Caco-2 (cell line): ENCODE data around the gene NLGN3. TPM values are rescaled to one million over a fixed set of nuclear protein-coding genes. Genes with fewer than 3 reads are reported as not detected.

Experiments used
- BruUV-seq: library from RNA; stranded (reverse); fragments of 400-500 nt; replicated peaks from 2 replicates; lab custom pipeline; 2021; lab: Mats Ljungman, UMichigan
- CTCF ChIA-PET: fragments of 300-600 bp; sonication (Branson Sonifier 250); formaldehyde crosslinking; loops from one replicate; lab custom pipeline; 2022; ENCODE audit warnings: antibody characterized with exemption; lab: Charles Lee
- POLR2A ChIA-PET: fragments of 300-600 bp; sonication (Branson Sonifier 250); formaldehyde crosslinking; loops from one replicate; lab custom pipeline; 2022; ENCODE audit warnings: antibody characterized with exemption; lab: Charles Lee
- DNase-seq, 2 experiments: peaks; one replicate each; pipeline versions ENCODE4 v3.0.0 to v3.0.0-alpha.2; 2020 to 2022
- H3K27me3 ChIP-seq: replicated peaks from 2 replicates; pipeline ENCODE4 v1.6.0; 2011; ENCODE audit warnings: low read length; ENCODE audit not compliant: control insufficient read depth, insufficient read depth
- H3K36me3 ChIP-seq: 2 replicates; pipeline ENCODE4 v1.5.1; 2011; ENCODE audit warnings: low read length; ENCODE audit not compliant: control insufficient read depth, insufficient read depth
- H3K4me1 ChIP-seq: fragments of 250-450 bp; sonication (Bioruptor Pico); 2 replicates; pipeline ENCODE4 v1.5.1; 2020; ENCODE audit warnings: mild to moderate bottlenecking
- H3K4me3 ChIP-seq: 2 replicates; pipeline ENCODE4 v1.5.1; 2011; ENCODE audit warnings: low read depth, mild to moderate bottlenecking, control low read depth, low read length
- H3K9me3 ChIP-seq: fragments of 250-450 bp; sonication (Bioruptor Pico); 2 replicates; pipeline ENCODE4 v1.5.1; 2020; ENCODE audit warnings: mild to moderate bottlenecking, moderate library complexity
- H3K27ac Mint-ChIP-seq: one replicate; pipeline ENCODE4 v1.8.0; 2022; ENCODE audit warnings: mixed read lengths; ENCODE audit not compliant: unreplicated experiment
- H3K27me3 Mint-ChIP-seq: one replicate; pipeline ENCODE4 v1.8.0; 2022; ENCODE audit warnings: mixed read lengths; ENCODE audit not compliant: insufficient read depth, unreplicated experiment
- H3K36me3 Mint-ChIP-seq: one replicate; pipeline ENCODE4 v1.8.0; 2022; ENCODE audit warnings: mild to moderate bottlenecking, mixed read lengths; ENCODE audit not compliant: insufficient read depth, unreplicated experiment
- H3K4me1 Mint-ChIP-seq: one replicate; pipeline ENCODE4 v1.8.0; 2022; ENCODE audit warnings: low read depth, mixed read lengths; ENCODE audit not compliant: unreplicated experiment
- H3K4me3 Mint-ChIP-seq: one replicate; pipeline ENCODE4 v1.8.0; 2022; ENCODE audit warnings: mild to moderate bottlenecking, moderate library complexity, mixed read lengths; ENCODE audit not compliant: unreplicated experiment
- H3K9me3 Mint-ChIP-seq: one replicate; pipeline ENCODE4 v1.8.0; 2022; ENCODE audit warnings: mixed read lengths; ENCODE audit not compliant: unreplicated experiment
- CTCF ChIP-seq, 2 experiments: fragments of 200-600 bp in 1 of 2; IDR thresholded peaks; 1 replicate in 1 of 2; 2 replicates in 1 of 2; pipeline versions ENCODE4 v1.5.1 to v1.8.0; 2011 to 2022; ENCODE audit warnings: antibody characterized with exemption in 1 of 2, control low read depth in 1 of 2, inconsistent platforms in 1 of 2, low read depth in 1 of 2, low read length in 1 of 2, mild to moderate bottlenecking in 1 of 2, moderate library complexity in 1 of 2; ENCODE audit not compliant: insufficient read depth in 1 of 2, severe bottlenecking in 1 of 2, unreplicated experiment in 1 of 2
- intact Hi-C: fragments of 100-400 bp; cut with micrococcal nuclease; formaldehyde crosslinking; loops from one replicate; pipeline ENCODE4 v1.10.0; 2022; ENCODE audit not compliant: unreplicated experiment
- total RNA-seq: library from RNA; stranded (reverse); gene quantifications from 2 replicates; pipeline ENCODE4 v1.2.3, GENCODE V29; 2022

The NLGN3 gene
- total RNA-seq, 1 experiment from 2014 or later = 0.61 TPM

GRCh38 chrX:71166461-71166860 lies 21.8 kb downstream of the NLGN3 start:
- H3K27ac Mint-ChIP-seq = no peak overlapping the region
- H3K9me3 Mint-ChIP-seq = no peaks in the 10 kb centered on the region
- Histone ChIP-seq H3K36me3 (no peaks in the 10 kb centered on the region), H3K27me3 (no peaks in the 10 kb centered on the region), H3K4me1 (no peaks in the 10 kb centered on the region), H3K9me3 (no peaks in the 10 kb centered on the region), H3K4me3 (no peak overlapping the region)
- H3K27me3 Mint-ChIP-seq = no peaks in the 10 kb centered on the region
- intact Hi-C loops = no loop called here
- ChIA-PET POLR2A (no interaction called here), CTCF (no interaction called here)
- TF ChIP-seq CTCF (IDR thresholded peaks at IDR 0.05; ENCODE audit: insufficient read depth in 1 of 2, low read depth in 1 of 2, low read length in 1 of 2, severe bottlenecking in 1 of 2, unreplicated experiment in 1 of 2) = no peak
- no peak for DNase-seq
- H3K36me3 Mint-ChIP-seq = no peaks in the 10 kb centered on the region
- no peak overlapping the region for H3K4me3 Mint-ChIP-seq
- BruUV-seq = no TSS peak
- peaks cover 3% of the 10 kb centered on the region for H3K4me1 Mint-ChIP-seq

- Histone ChIP-seq H3K4me3 (no peak overlapping the region), H3K36me3 (no peaks in the 10 kb centered on the region), H3K27me3 (no peaks in the 10 kb centered on the region), H3K4me1 (no peaks in the 10 kb centered on the region), H3K9me3 (no peaks in the 10 kb centered on the region)
- Mint-ChIP-seq H3K4me3 (no peak overlapping the region), H3K27me3 (no peaks in the 10 kb centered on the region), H3K9me3 (no peaks in the 10 kb centered on the region), H3K4me1 (peaks cover 7% of the 10 kb centered on the region), H3K36me3 (no peaks in the 10 kb centered on the region), H3K27ac (no peak overlapping the region)
- no peak for TF ChIP-seq CTCF (IDR thresholded peaks at IDR 0.05; ENCODE audit: insufficient read depth in 1 of 2, low read depth in 1 of 2, low read length in 1 of 2, severe bottlenecking in 1 of 2, unreplicated experiment in 1 of 2)
- no TSS peak for BruUV-seq
- no peak for DNase-seq
- POLR2A ChIA-PET = no interaction called here
- intact Hi-C loops = no loop called here
- CTCF ChIA-PET = no interaction called here
Measured at GRCh38 chrX:71167031-71167781, 22.6 kb downstream of the NLGN3 start.

- CTCF ChIA-PET = no interaction called here
- POLR2A ChIA-PET = no interaction called here
- TF ChIP-seq CTCF (IDR thresholded peaks at IDR 0.05; ENCODE audit: insufficient read depth in 1 of 2, low read depth in 1 of 2, low read length in 1 of 2, severe bottlenecking in 1 of 2, unreplicated experiment in 1 of 2) = no peak
- no peaks in the 10 kb centered on the region for H3K36me3 Mint-ChIP-seq
- H3K4me3 Mint-ChIP-seq = no peak overlapping the region
- H3K9me3 Mint-ChIP-seq = no peaks in the 10 kb centered on the region
- no peaks in the 10 kb centered on the region for H3K27me3 Mint-ChIP-seq
- intact Hi-C loops = no loop called here
- H3K4me1 ChIP-seq = no peaks in the 10 kb centered on the region
- H3K4me3 ChIP-seq = no peak overlapping the region
- H3K27ac Mint-ChIP-seq = no peak overlapping the region
- H3K9me3 ChIP-seq = no peaks in the 10 kb centered on the region
- no TSS peak for BruUV-seq
- H3K4me1 Mint-ChIP-seq = peaks cover 7% of the 10 kb centered on the region
- no peaks in the 10 kb centered on the region for H3K27me3 ChIP-seq
- no peaks in the 10 kb centered on the region for H3K36me3 ChIP-seq
- DNase-seq = no peak
Measured at GRCh38 chrX:71168134-71168533, 23.5 kb downstream of the NLGN3 start.
